C4-2B (cell line): ENCODE measurements around the gene DCST2.

Source experiments
- CTCF ChIP-seq: fragments of 450-650 bp; conservative IDR thresholded peaks from 2 replicates; pipeline ENCODE4 v1.5.1; 2017; ENCODE audit warnings: mild to moderate bottlenecking
- ZFX ChIP-seq: fragments of 450-650 bp; IDR thresholded peaks from 2 replicates; pipeline ENCODE4 v1.6.1; 2017

GRCh38 chr1:155000726-155001424 is 32.7 kb downstream of the DCST2 start:
- TF ChIP-seq CTCF = no peak
- no peak; the same call in 1 of the 2 replicates for TF ChIP-seq ZFX
